ENCODE measurements around the gene CTTN.

CTTN gene

GRCh38 chr11:70473873-70474690 lies 75.8 kb downstream of the CTTN start:
- DNase-seq (ENCODE audit: low read depth in 3 of 3, low spot score in 1 of 3), result no peak

DNA sequence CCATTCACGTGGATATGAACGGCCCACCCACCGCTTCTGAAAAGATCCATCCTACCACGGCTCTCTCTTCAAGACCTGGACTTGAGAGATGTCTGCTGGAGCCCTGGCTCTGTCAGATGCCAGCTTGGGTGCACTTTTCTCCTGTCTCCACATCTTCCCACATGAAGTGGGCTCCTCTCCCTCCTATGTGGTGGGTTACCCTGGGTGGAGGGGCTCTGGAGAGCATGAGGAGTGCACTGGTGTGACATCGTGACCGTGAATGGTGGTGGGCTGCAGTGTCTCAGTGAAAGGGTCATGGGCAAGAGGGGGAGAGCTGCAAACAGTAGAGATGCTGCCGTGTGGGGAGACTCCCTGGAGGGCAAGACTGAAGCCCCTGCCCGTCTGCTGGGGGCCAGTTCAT lies 76.4 kb downstream of the CTTN start:
- no peak for DNase-seq (ENCODE audit: low read depth in 3 of 3, low spot score in 1 of 3)

DNA sequence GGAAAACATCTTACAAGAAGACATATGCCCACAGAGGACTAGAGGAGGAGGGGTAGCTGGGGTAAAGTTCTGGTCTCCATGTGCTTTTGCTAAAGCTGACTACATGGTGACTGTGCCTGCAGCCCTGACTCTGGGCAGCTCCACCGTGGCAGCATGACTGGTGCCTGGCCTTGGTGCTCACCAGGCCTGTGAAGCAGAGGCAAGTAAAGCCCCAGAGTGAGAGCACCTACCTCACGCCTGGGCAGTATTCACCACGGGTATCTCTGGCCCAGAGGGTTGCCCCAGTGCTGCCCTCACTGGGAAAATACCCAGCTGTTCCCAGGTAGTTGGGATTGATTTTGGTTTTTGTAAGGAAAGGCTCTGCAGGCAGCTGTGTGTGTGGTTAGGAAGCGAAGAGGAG lies 78.3 kb downstream of the CTTN start:
- no peak for DNase-seq (ENCODE audit: low read depth in 3 of 3, low spot score in 1 of 3)

DNA sequence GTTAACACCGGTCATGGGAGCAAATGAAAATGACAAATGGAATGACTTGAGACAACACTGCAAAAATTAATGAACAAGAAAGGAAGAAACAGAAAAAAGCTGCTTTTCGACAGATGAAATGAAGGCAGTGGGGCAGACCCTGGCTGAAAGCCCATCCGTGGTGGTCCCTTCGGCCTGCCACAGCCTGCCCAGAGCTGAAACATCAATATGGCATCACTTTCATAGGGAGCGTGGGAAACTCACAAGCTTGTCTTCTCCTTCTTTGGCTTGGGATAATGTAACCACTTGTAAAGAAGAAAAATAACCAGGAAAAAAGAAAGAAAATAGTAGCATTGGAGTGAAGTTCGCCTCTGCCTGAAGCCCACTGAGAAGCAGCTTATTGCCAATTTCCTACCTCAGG lies 78.8 kb downstream of the CTTN start:
- no peak for DNase-seq (ENCODE audit: low read depth in 3 of 3, low spot score in 1 of 3)

- DNase-seq (ENCODE audit: low read depth in 3 of 3, low spot score in 1 of 3), result no peak
Observed at GRCh38 chr11:70477609-70478008, 79.3 kb downstream of the CTTN start.

DNA sequence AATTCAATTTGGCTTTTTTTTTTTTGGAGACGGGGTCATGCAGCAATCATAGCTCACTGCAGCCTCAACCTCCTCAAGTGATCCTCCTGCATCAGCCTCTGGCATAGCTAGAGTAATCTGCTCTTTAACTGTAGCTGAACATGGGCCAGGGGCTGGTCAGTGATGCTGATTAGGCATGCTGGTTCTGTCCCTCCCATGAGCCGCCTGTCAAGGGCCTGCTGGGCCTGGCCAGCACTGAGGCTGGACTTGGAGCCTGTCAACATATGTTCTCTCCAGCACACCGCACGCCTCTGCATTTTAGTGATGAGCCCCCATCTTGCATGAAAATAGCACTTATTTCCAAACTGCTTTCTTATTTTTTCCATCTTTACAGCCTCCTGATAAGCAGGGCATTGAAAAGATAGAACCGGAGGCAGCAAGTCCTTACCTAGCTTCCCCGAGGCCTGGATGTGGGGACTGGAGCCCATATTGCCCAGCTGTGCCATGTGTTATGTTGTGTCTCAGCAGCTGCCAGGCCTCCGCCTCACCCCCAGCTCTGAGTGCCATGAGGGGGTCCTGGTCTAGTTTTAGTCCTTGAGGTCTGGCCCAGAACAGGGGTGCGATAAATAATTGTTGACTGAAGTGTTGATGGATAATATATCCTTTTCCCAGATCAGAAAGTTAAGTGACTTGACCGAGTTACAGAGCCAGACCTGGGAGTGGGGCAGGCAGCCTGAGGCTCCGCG lies 80.0 kb downstream of the CTTN start:
- no peak for DNase-seq (ENCODE audit: low read depth in 3 of 3, low spot score in 1 of 3)

DNA sequence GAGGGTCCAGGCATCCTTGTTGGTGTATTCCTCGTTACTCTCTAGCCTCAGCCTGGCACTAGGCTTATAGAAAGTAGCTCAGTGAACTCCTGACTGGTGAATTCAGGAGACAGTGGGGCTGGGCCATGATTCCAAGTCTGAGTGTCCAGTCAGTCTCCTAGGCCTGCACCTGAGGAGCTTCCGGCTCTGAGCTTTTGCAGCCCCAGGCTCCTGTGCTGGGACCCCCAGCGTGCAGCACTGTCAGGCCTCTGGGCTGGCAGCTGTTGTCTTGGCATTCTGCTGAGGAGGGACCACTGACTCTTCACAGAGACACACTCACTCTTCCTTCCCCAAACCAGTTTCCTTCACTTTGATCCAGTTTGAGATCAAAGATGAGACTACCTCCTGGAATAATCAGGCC lies 82.4 kb downstream of the CTTN start:
- DNase-seq (ENCODE audit: low read depth in 3 of 3, low spot score in 1 of 3), result no peak

DNA sequence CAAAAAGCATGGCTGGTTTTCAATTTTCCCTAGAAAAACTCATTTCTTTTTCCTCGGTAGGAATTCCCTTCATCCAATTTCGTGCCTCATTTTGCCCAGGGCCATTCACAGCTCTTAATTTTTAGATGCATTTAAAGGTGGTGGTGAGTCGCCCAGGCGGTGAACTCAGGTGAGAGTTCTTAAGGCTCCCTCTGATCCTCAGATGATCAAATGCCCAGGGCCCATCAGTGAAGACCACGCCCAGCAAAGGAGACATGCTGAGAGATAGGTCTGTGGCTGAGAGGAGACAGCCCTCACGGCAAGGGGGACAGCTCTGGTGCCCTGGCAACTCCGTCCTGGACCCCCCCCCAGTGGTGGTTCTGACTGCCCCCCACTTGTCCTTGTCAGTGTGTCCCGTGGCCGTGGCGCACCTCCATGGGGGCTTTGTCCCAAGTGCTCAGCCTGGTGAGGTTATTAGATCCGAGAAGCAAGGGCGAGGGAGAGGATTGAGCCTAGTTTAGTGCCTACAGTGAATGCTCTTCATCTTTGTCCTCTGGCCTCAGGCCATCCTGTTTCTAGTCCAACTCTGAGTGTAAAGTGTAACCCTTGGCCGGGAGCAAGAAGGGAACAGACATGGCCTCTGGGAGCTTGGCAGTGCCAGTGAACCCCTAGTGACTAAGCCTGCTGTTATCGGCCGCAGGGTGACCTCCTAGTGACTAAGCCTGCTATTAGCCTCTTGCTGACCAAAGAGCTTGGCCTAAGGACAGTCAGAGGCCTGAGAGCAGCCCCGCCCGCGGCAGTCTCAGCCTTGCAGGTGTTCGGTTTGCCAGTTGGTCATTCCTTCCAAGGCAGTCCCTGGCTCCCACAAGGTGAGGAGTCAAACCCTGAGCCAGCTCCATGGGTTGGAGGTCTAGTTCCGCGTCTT lies 83.5 kb downstream of the CTTN start:
- DNase-seq (ENCODE audit: low read depth in 3 of 3, low spot score in 1 of 3), result no peak

GRCh38 chr11:70482529-70482917 lies 84.2 kb downstream of the CTTN start:
- no peak for DNase-seq (ENCODE audit: low read depth in 3 of 3, low spot score in 1 of 3)

GRCh38 chr11:70483077-70483861 lies 84.9 kb downstream of the CTTN start:
- DNase-seq (ENCODE audit: low read depth in 3 of 3, low spot score in 1 of 3), result no peak

DNA sequence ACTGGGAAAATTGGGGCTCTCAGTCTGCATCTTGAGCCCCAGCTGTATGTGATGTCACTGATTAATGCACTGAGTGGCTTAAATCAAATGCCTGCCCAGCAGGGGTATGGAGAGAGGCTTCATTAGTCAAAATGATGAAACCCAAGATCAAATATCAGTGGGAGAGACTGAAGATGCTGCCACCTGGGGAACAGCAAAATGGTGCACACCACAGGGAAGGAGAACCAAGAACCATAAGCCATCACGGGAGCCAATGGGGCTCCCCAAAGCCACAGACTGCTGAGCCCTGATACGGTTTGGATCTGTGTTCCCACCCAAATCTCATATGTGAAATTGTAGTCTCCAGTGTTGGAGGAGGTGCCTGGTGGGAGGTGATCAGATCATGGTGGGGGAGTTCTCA lies 85.6 kb downstream of the CTTN start:
- DNase-seq (ENCODE audit: low read depth in 3 of 3, low spot score in 1 of 3), result no peak

GRCh38 chr11:70485326-70486025 lies 87.1 kb downstream of the CTTN start:
- DNase-seq (ENCODE audit: low read depth in 3 of 3, low spot score in 1 of 3), result no peak

GRCh38 chr11:70486026-70486415 lies 87.7 kb downstream of the CTTN start:
- no peak for DNase-seq (ENCODE audit: low read depth in 3 of 3, low spot score in 1 of 3)

All from stimulated activated CD4-positive, alpha-beta T cell treated with anti-CD3 and anti-CD28 coated beads, TNF-alpha, amount 100 ng/mL, for 1 hour (primary cell).